Right renal pelvis (tissue), 4 donors: ENCODE results near the gene CD3G. TPM values are rescaled to one million over a fixed set of nuclear protein-coding genes. Genes with fewer than 3 reads are reported as not detected.

Experiments used
- DNase-seq, 4 donors: peaks; one replicate each; pipeline ENCODE4 v3.0.0-alpha.2; 2013; ENCODE audit warnings: low read depth in 4 of 4, low spot score in 3 of 4, missing footprints in 1 of 4
- polyA plus RNA-seq, 4 donors: library from polyadenylated mRNA; unstranded; fragments of 120-200 nt; gene quantifications; one replicate each; pipeline ENCODE4 v1.2.1, GENCODE V29; 2013; ENCODE audit not compliant: insufficient read length in 4 of 4

Gene CD3G
- polyA plus RNA-seq, 4 donors = 0.15 to 0.47 (median 0.19) TPM

- no peak for DNase-seq
These were observed 21.4 kb upstream of the CD3G start for GRCh38 chr11:118322721-118323120.

- DNase-seq = no peak
These were observed 18.9 kb upstream of the CD3G start for GRCh38 chr11:118325283-118325682.

- no peak for DNase-seq
These were observed 15.4 kb upstream of the CD3G start for GRCh38 chr11:118328745-118329144.

GRCh38 chr11:118334745-118335144, 9.4 kb upstream of the CD3G start:
- DNase-seq = no peak

- DNase-seq = no peak
These were observed 5.5 kb upstream of the CD3G start for GRCh38 chr11:118338637-118339061.

- no peak for DNase-seq
These were observed 4.7 kb upstream of the CD3G start for GRCh38 chr11:118339281-118339961.

GRCh38 chr11:118340449-118340848, 3.7 kb upstream of the CD3G start:
- no peak for DNase-seq

GRCh38 chr11:118341261-118341660, 2.9 kb upstream of the CD3G start:
- DNase-seq = no peak

- DNase-seq = no peak
These were observed 2.2 kb upstream of the CD3G start for GRCh38 chr11:118341815-118342489.

- DNase-seq = no peak
These were observed 1.5 kb upstream of the CD3G start, which contains the start of gene CD3D for GRCh38 chr11:118342503-118343161. CD3D (minus strand) TSS chr11:118342705; CDS start chr11:118342607, 98 bp downstream.

GRCh38 chr11:118343248-118343647, 896 bp upstream of the CD3G start:
- no peak for DNase-seq

GRCh38 chr11:118349475-118349874, 5.3 kb downstream of the CD3G start:
- DNase-seq = no peak

GRCh38 chr11:118353084-118353710, 9.1 kb downstream of the CD3G start:
- peak in 2 of 4 donors; percentile 5 to 38 for DNase-seq

GRCh38 chr11:118358071-118358470, 13.9 kb downstream of the CD3G start:
- DNase-seq = no peak

GRCh38 chr11:118359295-118359958, 15.3 kb downstream of the CD3G start, which contains the start of gene UBE4A:
UBE4A (plus strand) TSS chr11:118359600; CDS start chr11:118365081, 5,481 bp downstream.
- DNase-seq = peak; percentile 85 to 94 (median 88)

GRCh38 chr11:118364956-118365615, 20.9 kb downstream of the CD3G start:
- no peak for DNase-seq

GRCh38 chr11:118366287-118366686, 22.1 kb downstream of the CD3G start:
- DNase-seq = no peak

GRCh38 chr11:118370774-118371173, 26.6 kb downstream of the CD3G start:
- DNase-seq = no peak

- DNase-seq = no peak
These were observed 29.1 kb downstream of the CD3G start for GRCh38 chr11:118373263-118373662.

- no peak for DNase-seq
These were observed 29.7 kb downstream of the CD3G start for GRCh38 chr11:118373871-118374270.
